ENCODE results near the gene ZBTB17.

Gene ZBTB17

GRCh38 chr1:15956150-15956549, 19.8 kb downstream of the ZBTB17 start:
- no peak for TF ChIP-seq CTCF (conservative IDR thresholded peaks at IDR 0.05)
- TF ChIP-seq ZFX (IDR thresholded peaks at IDR 0.05): no peak
- H3K27ac ChIP-seq: no peak overlapping the region

- H3K27ac ChIP-seq: no peak overlapping the region
- TF ChIP-seq ZFX (IDR thresholded peaks at IDR 0.05) (no peak), CTCF (conservative IDR thresholded peaks at IDR 0.05) (no peak)
Measured at GRCh38 chr1:15955552-15955951, 20.3 kb downstream of the ZBTB17 start.

- TF ChIP-seq ZFX (IDR thresholded peaks at IDR 0.05) (no peak), CTCF (conservative IDR thresholded peaks at IDR 0.05) (no peak)
- no peak overlapping the region for H3K27ac ChIP-seq
Measured at GRCh38 chr1:15954316-15954715, 21.6 kb downstream of the ZBTB17 start.

DNA sequence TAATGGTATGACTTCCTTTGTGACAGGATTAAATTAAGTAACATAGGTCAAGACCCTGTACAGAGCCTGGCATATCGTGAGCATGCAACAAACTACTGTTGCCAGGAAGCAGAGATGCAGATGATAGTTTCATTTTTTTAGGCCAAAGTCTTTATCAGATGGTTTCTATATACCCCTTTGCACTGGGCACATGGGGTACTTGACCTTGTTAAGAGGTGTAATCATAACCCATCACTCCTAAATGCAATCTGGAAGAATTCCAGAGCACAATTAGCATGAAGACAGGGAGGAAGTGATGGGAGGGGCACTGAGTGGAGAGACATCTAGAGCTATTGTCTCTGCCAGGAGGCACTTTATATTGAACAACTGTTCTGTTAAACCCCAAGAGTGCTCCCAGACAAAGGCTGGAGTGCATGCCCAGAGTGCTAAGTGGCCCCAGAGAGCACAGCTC, 22.1 kb downstream of the ZBTB17 start:
- no peak overlapping the region for H3K27ac ChIP-seq
- no peak for TF ChIP-seq ZFX (IDR thresholded peaks at IDR 0.05)
- no peak for TF ChIP-seq CTCF (conservative IDR thresholded peaks at IDR 0.05)

DNA sequence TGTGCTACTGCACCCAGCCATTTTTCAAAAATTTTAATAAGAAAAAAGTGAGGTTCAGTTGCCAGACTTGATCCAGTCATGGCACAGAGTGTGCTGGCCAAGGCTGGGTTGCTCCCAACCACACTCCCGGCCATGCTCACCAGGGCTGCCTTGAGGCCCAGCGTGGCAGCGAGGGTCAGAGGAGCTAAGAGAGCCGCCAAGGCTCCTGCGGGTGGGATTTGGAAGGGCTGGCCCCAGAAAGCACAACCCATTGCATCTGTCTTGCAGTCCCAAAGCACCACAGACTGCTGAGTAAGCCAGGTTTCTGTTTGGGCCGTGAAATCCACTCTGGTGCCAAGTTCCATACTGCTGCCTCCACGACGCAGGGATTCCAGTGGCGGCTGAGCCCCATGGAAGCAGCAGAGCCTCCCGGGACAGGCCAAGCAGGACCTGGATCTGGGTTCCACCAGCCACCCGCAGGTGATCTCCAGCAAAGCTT, 22.6 kb downstream of the ZBTB17 start:
- no peak overlapping the region for H3K27ac ChIP-seq
- no peak for TF ChIP-seq CTCF (conservative IDR thresholded peaks at IDR 0.05)
- TF ChIP-seq ZFX (IDR thresholded peaks at IDR 0.05): no peak

DNA sequence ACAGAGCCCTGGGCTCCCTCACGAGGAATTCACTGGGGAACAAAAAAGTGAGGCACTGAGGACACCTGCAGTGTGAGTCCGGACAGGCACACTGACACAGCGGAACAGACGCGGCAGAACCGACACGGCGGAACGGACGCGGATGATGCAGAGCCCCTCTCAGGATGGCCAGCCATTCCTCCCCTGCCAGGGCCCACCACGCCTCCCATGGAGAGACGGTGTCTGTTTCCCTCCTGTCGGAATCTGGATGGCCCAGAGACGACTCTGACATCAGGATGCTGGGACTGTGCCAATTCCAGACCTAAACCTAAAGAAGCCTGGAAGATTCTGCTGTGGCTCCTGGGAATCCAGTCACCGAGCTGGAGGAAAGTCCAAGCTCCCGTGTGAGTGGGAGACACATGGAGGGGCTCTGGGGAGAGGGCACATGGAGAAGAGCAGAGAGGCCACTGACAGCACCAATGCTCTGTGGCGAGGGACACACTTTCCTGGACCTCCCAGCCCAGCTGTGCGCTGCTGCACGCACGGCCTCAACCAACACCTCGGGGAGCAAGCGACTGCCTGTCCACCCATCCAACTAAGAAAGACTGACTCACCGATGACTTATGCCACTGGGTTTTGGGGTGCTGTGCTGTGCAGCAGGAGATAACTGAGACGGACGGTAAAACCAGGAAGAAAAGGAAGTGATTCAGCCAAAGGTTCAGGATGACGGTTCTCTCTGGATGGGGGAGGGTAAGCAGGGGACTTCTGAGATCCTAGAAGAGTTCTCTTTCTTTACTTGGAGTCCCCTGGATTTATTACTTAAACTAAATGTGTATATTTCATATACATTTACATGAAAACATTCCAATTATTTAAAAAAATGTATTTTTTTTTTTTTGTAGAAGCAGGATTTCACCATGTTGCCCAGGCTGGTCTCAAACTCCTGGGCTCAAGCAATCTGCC, 23.3 kb downstream of the ZBTB17 start:
- TF ChIP-seq CTCF (conservative IDR thresholded peaks at IDR 0.05) (no peak), ZFX (IDR thresholded peaks at IDR 0.05) (no peak)
- H3K27ac ChIP-seq: no peak overlapping the region

Data from C4-2B (cell line).